SKM-1 treated with dmso at 0.1 percent for 144 hours (cell line): ENCODE measurements around the gene CD44.

Experiments
- DNase-seq: peaks from one replicate; lab custom pipeline; 2025; ENCODE audit not compliant: unreplicated experiment; lab: John Stamatoyannopoulos, UW

Gene CD44

GRCh38 chr11:35138058-35138457, 913 bp upstream of the CD44 start:
- no peak for DNase-seq

GRCh38 chr11:35138606-35138942, 397 bp upstream of the CD44 start:
- no peak for DNase-seq

- no peak for DNase-seq
These were observed 831 bp downstream of the CD44 start for GRCh38 chr11:35139722-35140282.

- no peak for DNase-seq
These were observed 2.1 kb downstream of the CD44 start for GRCh38 chr11:35141071-35141470.

- peak; percentile 35 for DNase-seq
These were observed 2.6 kb downstream of the CD44 start for GRCh38 chr11:35141571-35141971.

GRCh38 chr11:35142481-35143075, 3.6 kb downstream of the CD44 start:
- DNase-seq: no peak

- no peak for DNase-seq
These were observed 4.5 kb downstream of the CD44 start for GRCh38 chr11:35143297-35144135.

- peak; percentile 95 for DNase-seq
These were observed 5.3 kb downstream of the CD44 start for GRCh38 chr11:35144136-35144741.

GRCh38 chr11:35144806-35145205, 5.8 kb downstream of the CD44 start:
- no peak for DNase-seq

- DNase-seq: no peak
These were observed 6.3 kb downstream of the CD44 start for GRCh38 chr11:35145271-35145670.

- no peak for DNase-seq
These were observed 7.1 kb downstream of the CD44 start for GRCh38 chr11:35146074-35146521.

- no peak for DNase-seq
These were observed 7.7 kb downstream of the CD44 start for GRCh38 chr11:35146711-35147110.

- DNase-seq: no peak
These were observed 8.3 kb downstream of the CD44 start for GRCh38 chr11:35147235-35147634.

GRCh38 chr11:35148163-35148837, 9.3 kb downstream of the CD44 start:
- DNase-seq: no peak

- no peak for DNase-seq
These were observed 11.5 kb downstream of the CD44 start for GRCh38 chr11:35150454-35150853.

- no peak for DNase-seq
These were observed 12.3 kb downstream of the CD44 start for GRCh38 chr11:35151241-35151640.

- no peak for DNase-seq
These were observed 12.8 kb downstream of the CD44 start for GRCh38 chr11:35151683-35152280.

GRCh38 chr11:35152575-35152974, 13.6 kb downstream of the CD44 start:
- no peak for DNase-seq

- no peak for DNase-seq
These were observed 14.3 kb downstream of the CD44 start for GRCh38 chr11:35153280-35153679.

GRCh38 chr11:35154952-35155351, 16.0 kb downstream of the CD44 start:
- DNase-seq: no peak

- no peak for DNase-seq
These were observed 16.7 kb downstream of the CD44 start for GRCh38 chr11:35155677-35156076.
